ENCODE data around the gene GRM3.

The GRM3 gene

GRCh38 chr7:86689363-86689762 is 45.7 kb downstream of the GRM3 start:
- in situ Hi-C loops (cut with HindIII; ENCODE audit: low sequenced_read_pairs): no loop called here

DNA sequence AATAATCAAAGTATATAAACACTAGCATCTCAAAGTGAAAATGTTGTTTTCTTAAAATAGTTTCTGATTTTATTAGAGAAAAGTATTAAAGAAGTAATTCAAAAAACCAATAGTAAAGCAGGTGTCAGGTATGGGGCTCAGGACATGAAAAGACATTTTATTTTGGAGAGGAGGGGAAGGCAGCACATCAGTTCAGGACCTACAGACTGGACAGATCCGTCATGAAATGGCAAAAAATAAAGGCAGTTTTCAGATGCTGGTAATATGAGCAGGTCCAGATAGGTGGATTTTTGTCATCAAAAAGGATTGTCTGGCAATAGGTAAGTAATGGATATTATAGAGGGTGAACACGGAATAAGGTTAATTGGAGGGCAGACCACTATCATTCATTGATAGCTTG is 49.0 kb downstream of the GRM3 start:
- in situ Hi-C loops (cut with HindIII; ENCODE audit: low sequenced_read_pairs): no loop called here

DNA sequence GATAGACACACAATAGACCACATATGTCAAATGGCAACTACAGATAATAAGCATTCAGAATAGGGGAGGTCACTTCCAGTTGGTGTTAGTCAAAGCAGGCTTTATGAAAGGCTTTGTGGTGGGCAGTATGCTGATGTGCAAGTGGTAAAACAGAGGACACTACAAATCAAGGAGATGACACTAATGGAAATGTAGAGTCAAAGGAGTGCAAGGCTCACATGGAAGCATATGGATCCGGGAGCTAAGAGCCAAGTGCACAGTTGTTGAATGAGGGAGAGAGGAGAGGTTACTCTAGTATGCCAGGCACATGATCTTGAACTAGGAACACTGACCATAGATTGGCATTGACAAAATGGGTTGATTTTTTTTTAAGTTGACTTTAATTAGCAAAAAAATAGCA is 62.7 kb downstream of the GRM3 start:
- in situ Hi-C loops (cut with HindIII; ENCODE audit: low sequenced_read_pairs): no loop called here

GRCh38 chr7:86708031-86708680 is 64.4 kb downstream of the GRM3 start:
- in situ Hi-C loops (cut with HindIII; ENCODE audit: low sequenced_read_pairs): no loop called here

DNA sequence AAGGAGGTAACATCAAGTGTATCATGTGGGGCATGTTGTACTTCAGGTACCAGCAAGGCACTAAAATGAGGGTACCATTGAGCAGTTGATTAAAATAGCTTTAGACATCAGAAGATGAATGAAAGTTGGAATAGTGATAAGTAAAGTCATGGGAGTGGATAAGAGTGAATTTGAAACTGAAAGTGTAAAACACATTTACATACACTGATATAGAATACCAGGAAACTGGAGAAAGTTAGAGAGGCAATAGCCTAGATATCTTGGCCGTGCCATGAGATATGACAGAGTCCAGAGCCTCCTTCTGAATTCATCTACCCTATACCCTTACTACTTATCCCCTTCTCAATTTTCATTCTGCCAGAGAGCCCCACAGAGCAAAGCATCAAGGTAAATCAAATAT is 76.6 kb downstream of the GRM3 start:
- in situ Hi-C loops (cut with HindIII; ENCODE audit: low sequenced_read_pairs): no loop called here

GRCh38 chr7:86733783-86734182 is 90.1 kb downstream of the GRM3 start:
- in situ Hi-C loops (cut with HindIII; ENCODE audit: low sequenced_read_pairs): no loop called here

GRCh38 chr7:86745013-86745745 is 101.5 kb downstream of the GRM3 start:
- in situ Hi-C loops (cut with HindIII; ENCODE audit: low sequenced_read_pairs): no loop called here

- in situ Hi-C loops (cut with HindIII; ENCODE audit: low sequenced_read_pairs): no loop called here
Observed at GRCh38 chr7:86747698-86748097, 104.0 kb downstream of the GRM3 start.

DNA sequence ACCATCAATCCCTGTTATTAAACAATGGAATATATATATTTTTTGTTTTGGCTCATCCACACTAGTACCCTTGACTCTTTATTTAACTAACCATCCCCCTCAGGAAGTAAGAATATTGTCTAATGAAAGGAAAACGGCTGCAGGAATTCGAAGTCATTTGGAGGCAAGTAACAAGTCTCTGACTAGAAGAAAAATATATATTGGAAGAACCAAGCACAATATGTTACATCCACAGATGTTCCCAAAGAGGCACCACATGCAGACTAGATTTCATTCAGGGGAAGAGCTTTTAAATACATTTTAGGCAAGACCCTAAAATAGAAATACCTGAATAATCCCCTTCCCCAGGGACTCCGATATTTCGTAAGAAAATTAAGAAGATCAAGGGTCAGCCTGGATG is 104.5 kb downstream of the GRM3 start:
- in situ Hi-C loops (cut with HindIII; ENCODE audit: low sequenced_read_pairs): no loop called here

DNA sequence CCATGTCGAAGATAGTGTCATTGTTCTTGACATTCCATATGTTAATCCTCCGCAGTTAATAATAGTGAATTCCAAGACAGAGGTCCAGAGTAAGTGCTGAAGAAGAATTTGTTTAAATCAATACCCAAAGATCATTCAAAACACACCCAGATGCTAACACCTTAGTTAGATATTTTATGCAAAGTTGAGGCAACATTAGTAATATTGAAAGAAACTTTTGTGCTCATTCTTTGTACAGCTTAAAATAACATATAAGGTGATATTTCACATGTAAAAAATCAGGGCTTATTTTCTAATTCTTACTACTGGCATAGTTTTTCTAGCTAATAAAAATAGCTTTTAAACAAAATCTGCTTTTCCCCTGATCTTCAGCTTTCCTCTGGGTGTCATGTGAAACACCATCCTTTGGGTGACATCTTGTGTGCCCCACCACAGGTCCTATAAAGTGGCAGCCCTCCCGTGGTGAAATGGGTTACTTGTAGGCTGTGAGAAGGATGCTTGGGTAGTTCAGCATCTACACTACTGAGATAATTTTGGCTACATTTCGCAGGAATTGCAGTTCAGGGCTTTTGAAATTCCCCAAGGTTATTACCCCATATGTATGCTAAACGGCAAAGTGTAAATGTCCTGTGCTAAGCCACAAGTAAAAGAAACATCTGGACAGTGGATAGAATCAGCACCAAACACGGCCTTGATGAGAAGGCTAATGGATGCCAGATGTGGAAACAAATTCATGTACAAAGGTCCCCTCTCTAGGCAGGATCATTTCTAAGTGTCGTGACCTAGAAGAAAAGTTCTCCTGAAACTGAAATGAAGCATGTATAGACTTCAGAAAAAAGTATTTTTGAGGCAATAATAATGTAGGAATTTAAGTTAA is 105.4 kb downstream of the GRM3 start:
- in situ Hi-C loops (cut with HindIII; ENCODE audit: low sequenced_read_pairs): no loop called here

GRCh38 chr7:86749741-86750665 is 106.3 kb downstream of the GRM3 start:
- in situ Hi-C loops (cut with HindIII; ENCODE audit: low sequenced_read_pairs): no loop called here

GRCh38 chr7:86760236-86760635 is 116.5 kb downstream of the GRM3 start:
- in situ Hi-C loops (cut with HindIII; ENCODE audit: low sequenced_read_pairs): no loop called here

DNA sequence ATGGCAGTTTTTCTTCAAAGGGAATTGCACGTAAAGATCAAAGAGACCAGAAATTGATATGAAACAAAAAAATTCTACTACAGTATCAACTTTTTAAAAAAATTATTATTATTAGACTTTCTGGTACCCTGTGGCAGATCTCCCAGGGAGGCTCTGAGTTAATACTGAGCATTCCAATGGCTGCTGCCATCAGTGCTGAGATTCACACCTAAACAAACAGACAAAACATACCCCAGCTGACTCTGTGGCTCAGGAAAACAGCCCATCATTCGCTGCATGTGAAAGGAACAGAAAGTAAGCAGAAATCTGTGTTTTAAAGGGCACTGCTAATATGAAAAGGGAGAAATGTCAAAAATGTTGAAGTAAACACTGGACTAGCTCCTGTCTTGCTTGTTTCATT is 118.4 kb downstream of the GRM3 start:
- in situ Hi-C loops (cut with HindIII; ENCODE audit: low sequenced_read_pairs): no loop called here

DNA sequence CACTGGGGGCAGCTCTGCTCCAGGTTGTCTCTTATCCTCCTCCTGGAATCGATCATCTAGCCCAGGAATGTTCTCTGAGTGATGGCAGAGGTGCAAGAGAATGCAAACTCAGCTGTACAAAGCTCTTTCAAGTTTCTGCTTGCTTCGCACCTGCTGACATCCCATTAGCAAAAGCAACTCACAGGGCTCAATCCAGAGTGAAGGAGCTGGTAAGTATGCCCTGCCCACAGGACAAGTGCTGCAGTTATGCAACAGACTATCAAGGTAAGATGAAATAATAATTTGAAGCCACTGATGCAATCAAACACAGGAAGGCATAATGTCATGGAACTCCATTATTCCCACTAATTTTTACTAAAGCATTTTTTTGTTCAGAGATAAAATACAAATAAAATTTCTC is 122.2 kb downstream of the GRM3 start:
- in situ Hi-C loops (cut with HindIII; ENCODE audit: low sequenced_read_pairs): no loop called here

GRCh38 chr7:86768394-86768793 is 124.7 kb downstream of the GRM3 start:
- in situ Hi-C loops (cut with HindIII; ENCODE audit: low sequenced_read_pairs): no loop called here

DNA sequence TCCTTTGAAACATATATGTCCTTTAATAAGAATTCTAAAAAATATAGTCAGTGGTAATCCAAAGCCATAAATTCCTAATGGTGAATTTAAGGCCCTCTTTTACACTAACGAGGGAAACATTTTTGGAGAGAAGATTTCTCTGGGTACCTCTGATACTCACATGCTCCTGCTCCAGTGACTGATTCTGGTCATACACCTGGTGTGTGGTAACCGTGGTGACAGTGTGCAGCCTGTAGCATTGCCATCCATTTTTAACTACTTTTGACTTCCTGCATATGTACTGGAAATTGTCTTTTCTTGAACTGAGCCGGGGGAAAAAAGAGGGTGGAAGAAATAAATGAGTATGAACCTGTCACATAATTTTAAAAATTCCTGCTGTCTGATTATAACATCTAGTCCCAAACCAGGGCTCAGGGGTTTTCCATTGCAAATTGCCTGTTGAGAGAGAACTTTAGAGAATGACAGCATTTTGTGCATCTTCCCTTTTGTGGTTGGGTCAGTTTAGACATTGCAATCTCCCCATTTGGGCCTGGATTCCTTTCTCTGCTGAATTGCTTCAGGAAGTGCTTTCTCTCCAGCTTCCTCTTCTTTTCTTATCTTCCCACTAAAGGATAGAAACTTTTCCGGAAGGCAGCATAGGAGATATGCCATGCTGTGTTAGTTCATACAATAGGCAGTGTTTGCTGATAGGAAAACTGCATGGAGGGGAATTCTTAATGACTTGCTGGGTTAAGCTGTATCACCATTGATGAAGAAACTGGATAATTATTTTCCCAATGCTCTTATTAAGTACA is 125.5 kb downstream of the GRM3 start:
- in situ Hi-C loops (cut with HindIII; ENCODE audit: low sequenced_read_pairs): no loop called here

DNA sequence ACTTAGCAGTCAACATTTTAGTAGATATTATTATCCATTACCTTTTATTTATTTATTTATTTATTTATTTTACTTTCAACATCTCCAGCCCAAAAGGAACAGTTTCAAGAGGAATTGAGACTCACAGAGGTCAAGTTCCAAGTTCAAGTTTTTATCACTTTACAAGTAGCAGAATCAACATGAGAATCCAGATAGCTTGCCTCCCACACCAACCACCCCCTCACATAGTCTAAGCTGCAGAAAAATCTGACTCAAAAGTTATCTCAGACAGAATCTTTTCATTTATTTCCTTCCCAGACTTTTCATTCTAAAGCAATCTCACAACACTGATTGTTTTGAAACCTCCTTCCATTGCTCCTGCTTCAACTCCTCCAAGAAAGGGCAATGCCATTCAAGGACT is 129.6 kb downstream of the GRM3 start:
- in situ Hi-C loops (cut with HindIII; ENCODE audit: low sequenced_read_pairs): no loop called here

GRCh38 chr7:86775203-86775602 is 131.5 kb downstream of the GRM3 start:
- in situ Hi-C loops (cut with HindIII; ENCODE audit: low sequenced_read_pairs): no loop called here

- in situ Hi-C loops (cut with HindIII; ENCODE audit: low sequenced_read_pairs): no loop called here
Observed at GRCh38 chr7:86776136-86776535, 132.4 kb downstream of the GRM3 start.

DNA sequence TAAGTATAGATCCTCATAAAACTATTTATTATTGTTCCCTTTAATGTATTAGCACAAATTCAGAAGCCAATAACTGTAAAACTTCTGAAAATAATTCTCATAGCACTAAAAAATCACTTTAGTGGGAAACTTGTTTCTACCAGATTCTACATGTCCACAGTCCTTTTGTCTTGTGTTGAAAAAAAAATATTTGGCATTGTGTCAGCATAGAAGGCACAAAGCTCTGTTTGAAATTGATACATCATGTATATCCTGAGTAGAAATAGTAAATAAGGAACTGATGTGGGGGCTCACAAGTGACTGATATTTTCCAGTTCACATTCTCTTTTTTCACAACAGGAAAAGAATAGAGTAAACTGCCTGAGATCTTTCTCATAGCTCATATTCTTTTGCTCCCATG is 134.6 kb downstream of the GRM3 start:
- in situ Hi-C loops (cut with HindIII; ENCODE audit: low sequenced_read_pairs): no loop called here
